OCI-LY7 (cell line): ENCODE data around the gene CASP2. TPM values are rescaled to one million over a fixed set of nuclear protein-coding genes. Genes with fewer than 3 reads are reported as not detected.

Experiments
- BruUV-seq: library from RNA; stranded (reverse); fragments of 400-500 nt; replicated peaks from 2 replicates; lab custom pipeline; 2021; lab: Mats Ljungman, UMichigan
- CTCF ChIA-PET: fragments of 300-600 bp; sonication (Branson Sonifier 250); formaldehyde crosslinking; loops from one replicate; lab custom pipeline; 2022; ENCODE audit warnings: antibody characterized with exemption; ENCODE audit not compliant: unreplicated experiment; lab: Charles Lee
- POLR2A ChIA-PET: fragments of 300-600 bp; sonication (Branson Sonifier 250); formaldehyde crosslinking; loops from one replicate; lab custom pipeline; 2022; ENCODE audit warnings: antibody characterized with exemption; lab: Charles Lee
- DNase-seq: peaks from one replicate; pipeline ENCODE4 v3.0.0-alpha.2; 2015; ENCODE audit warnings: low spot score
- H2AFZ ChIP-seq: fragments of 200-600 bp; sonication (generic), shearing (Covaris generic); 2 replicates; pipeline ENCODE4 v1.6.1; 2014; ENCODE audit warnings: mild to moderate bottlenecking, antibody characterized with exemption, low read length, moderate library complexity
- H3K27ac ChIP-seq: fragments of 200-600 bp; sonication (generic); 2 replicates; pipeline ENCODE4 v1.5.1; 2014; ENCODE audit warnings: mixed run types, low read depth, mild to moderate bottlenecking, moderate library complexity, low read length, inconsistent platforms; ENCODE audit not compliant: poor library complexity, severe bottlenecking
- H3K36me3 ChIP-seq: fragments of 200-600 bp; sonication (generic); 2 replicates; pipeline ENCODE4 v1.6.1; 2014; ENCODE audit warnings: mild to moderate bottlenecking, antibody characterized with exemption, low read length, moderate library complexity, mixed read lengths; ENCODE audit not compliant: insufficient read depth
- H3K4me1 ChIP-seq: fragments of 200-600 bp; sonication (generic); 2 replicates; pipeline ENCODE4 v1.5.1; 2014; ENCODE audit warnings: mild to moderate bottlenecking, low read length; ENCODE audit not compliant: insufficient read depth, poor library complexity, severe bottlenecking
- H3K4me2 ChIP-seq: fragments of 200-600 bp; sonication (generic); 2 replicates; pipeline ENCODE4 v1.6.1; 2014; ENCODE audit warnings: mild to moderate bottlenecking, low read length
- H3K4me3 ChIP-seq: fragments of 200-600 bp; sonication (generic); 2 replicates; pipeline ENCODE4 v1.5.1; 2014; ENCODE audit warnings: mild to moderate bottlenecking, low read depth, low read length; ENCODE audit not compliant: poor library complexity, severe bottlenecking
- H3K79me2 ChIP-seq: fragments of 200-600 bp; sonication (generic); 2 replicates; pipeline ENCODE4 v1.6.1; 2016; ENCODE audit warnings: low read depth, mild to moderate bottlenecking, low read length, moderate library complexity, mixed read lengths; ENCODE audit not compliant: insufficient read depth
- H3K9me2 ChIP-seq: fragments of 200-600 bp; sonication (generic); 2 replicates; pipeline ENCODE4 v1.6.1; 2016; ENCODE audit warnings: mild to moderate bottlenecking, low read length, mixed read lengths; ENCODE audit not compliant: insufficient read depth
- H3K9me3 ChIP-seq: fragments of 200-600 bp; sonication (generic); 2 replicates; pipeline ENCODE4 v1.6.1; 2014; ENCODE audit warnings: mild to moderate bottlenecking, mixed run types, low read length, mixed read lengths
- H4K20me1 ChIP-seq: fragments of 200-600 bp; sonication (generic); 2 replicates; pipeline ENCODE4 v1.6.1; 2014; ENCODE audit warnings: mild to moderate bottlenecking, antibody characterized with exemption, low read length, moderate library complexity, mixed read lengths; ENCODE audit not compliant: insufficient read depth
- EZH2phosphoT487 ChIP-seq: fragments of 200-600 bp; sonication (generic); IDR thresholded peaks from 2 replicates; pipeline ENCODE4 v1.6.1; 2018; ENCODE audit warnings: low read depth, borderline replicate concordance, mild to moderate bottlenecking, mixed run types, antibody characterized with exemption, low read length, moderate library complexity, mixed read lengths
- intact Hi-C: fragments of 100-400 bp; cut with micrococcal nuclease; formaldehyde crosslinking; loops from one replicate; pipeline ENCODE4 v1.10.0; 2022; ENCODE audit not compliant: unreplicated experiment
- total RNA-seq, 2 experiments: library from RNA; depleted of rRNA in 1 of 2; stranded (reverse); fragments of >200 nt in 1 of 2; shearing (Covaris generic) in 1 of 2; gene quantifications; 2 replicates each; pipeline ENCODE4 v1.2.3, GENCODE V29; 2014 to 2022
- TF ChIP-seq, protein P1 (sequence below): fragments of 200-600 bp; sonication (generic); conservative IDR thresholded peaks from 2 replicates; pipeline ENCODE4 v1.5.1; 2014; ENCODE audit warnings: mild to moderate bottlenecking, antibody characterized with exemption, low read length, moderate library complexity, mixed read lengths

CASP2 gene
- total RNA-seq, 2 experiments from 2014 or later: 27.2 to 61.6 TPM

DNA sequence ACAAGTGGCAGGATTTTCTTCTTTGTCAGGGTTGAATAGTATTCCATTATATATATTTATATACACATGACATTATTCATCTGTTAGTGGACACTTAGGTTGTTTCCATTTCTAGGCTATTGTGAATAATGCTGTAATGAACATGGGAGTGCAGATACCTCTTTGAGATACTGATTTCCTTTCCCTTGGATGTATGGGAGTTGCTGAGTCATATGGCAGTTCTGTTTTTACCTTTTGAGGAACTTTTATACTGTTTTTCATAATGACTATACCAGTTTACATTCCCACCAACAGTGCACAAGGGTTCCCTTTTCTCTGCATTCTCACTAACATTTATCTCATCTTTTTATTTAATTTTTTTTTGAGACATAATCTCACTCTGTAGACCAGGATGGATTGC is 26.0 kb downstream of the CASP2 start:
- ChIA-PET CTCF (no interaction called here), POLR2A (interaction anchor here (0.9 kb wide), 1 partner anchor 16 kb away, joined by 3 read pairs; no protein-coding TSS in a partner anchor)
- no TSS peak for BruUV-seq
- Histone ChIP-seq H3K79me2 (no peaks in the 10 kb centered on the region), H2AFZ (no peak overlapping the region), H3K4me1 (no peaks in the 10 kb centered on the region), H3K36me3 (peaks cover 10% of the 10 kb centered on the region), H3K4me3 (no peak overlapping the region), H3K9me3 (no peaks in the 10 kb centered on the region), H3K4me2 (no peak overlapping the region), H3K27ac (no peak overlapping the region), H4K20me1 (no peaks in the 10 kb centered on the region), H3K9me2 (no peaks in the 10 kb centered on the region)
- TF ChIP-seq, protein P1, sequence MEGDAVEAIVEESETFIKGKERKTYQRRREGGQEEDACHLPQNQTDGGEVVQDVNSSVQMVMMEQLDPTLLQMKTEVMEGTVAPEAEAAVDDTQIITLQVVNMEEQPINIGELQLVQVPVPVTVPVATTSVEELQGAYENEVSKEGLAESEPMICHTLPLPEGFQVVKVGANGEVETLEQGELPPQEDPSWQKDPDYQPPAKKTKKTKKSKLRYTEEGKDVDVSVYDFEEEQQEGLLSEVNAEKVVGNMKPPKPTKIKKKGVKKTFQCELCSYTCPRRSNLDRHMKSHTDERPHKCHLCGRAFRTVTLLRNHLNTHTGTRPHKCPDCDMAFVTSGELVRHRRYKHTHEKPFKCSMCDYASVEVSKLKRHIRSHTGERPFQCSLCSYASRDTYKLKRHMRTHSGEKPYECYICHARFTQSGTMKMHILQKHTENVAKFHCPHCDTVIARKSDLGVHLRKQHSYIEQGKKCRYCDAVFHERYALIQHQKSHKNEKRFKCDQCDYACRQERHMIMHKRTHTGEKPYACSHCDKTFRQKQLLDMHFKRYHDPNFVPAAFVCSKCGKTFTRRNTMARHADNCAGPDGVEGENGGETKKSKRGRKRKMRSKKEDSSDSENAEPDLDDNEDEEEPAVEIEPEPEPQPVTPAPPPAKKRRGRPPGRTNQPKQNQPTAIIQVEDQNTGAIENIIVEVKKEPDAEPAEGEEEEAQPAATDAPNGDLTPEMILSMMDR: no peak
- no peak for TF ChIP-seq EZH2phosphoT487
- DNase-seq: no peak
- intact Hi-C loops: no loop called here

DNA sequence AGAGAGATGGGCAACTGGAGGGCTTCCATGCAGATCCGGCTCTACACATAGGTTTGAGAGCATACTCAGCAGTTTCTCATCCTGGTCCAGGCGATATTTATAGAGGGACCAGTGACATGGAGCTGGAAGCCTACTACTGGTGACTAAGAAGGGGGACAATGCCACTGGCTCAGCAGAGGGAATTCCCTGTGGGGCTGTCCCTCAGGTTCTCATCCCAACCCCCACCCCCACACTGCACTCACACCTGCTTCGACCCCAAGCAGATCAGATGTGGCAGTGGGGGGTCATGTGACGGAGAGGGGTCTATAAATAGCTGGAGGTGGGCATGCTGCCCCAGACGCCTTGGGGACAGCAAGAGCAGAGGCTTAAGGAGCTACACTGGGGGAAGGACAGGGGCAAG is 27.6 kb downstream of the CASP2 start, which contains the start of gene CLCN1:
CLCN1 (plus strand) TSS at position 336 of the 400 bp plus-strand sequence. CDS start 102 bp downstream, outside the sequence.
- intact Hi-C loops: no loop called here
- H3K36me3 ChIP-seq: no peaks in the 10 kb centered on the region
- POLR2A ChIA-PET: no interaction called here
- H3K4me2 ChIP-seq: no peak within 1 kb of the TSS
- no peak within 1 kb of the TSS for H3K27ac ChIP-seq
- no peak for TF ChIP-seq EZH2phosphoT487
- TF ChIP-seq, protein P1: no peak
- no TSS peak for BruUV-seq
- no peak within 1 kb of the TSS for H3K4me3 ChIP-seq
- no peaks in the 10 kb centered on the region for H3K9me2 ChIP-seq
- no peak within 1 kb of the TSS for H2AFZ ChIP-seq
- no peaks in the 10 kb centered on the region for H3K79me2 ChIP-seq
- H3K9me3 ChIP-seq: no peaks in the 10 kb centered on the region
- DNase-seq: no peak
- H3K4me1 ChIP-seq: no peaks in the 10 kb centered on the region
- CTCF ChIA-PET: no interaction called here
- H4K20me1 ChIP-seq: no peaks in the 10 kb centered on the region

DNA sequence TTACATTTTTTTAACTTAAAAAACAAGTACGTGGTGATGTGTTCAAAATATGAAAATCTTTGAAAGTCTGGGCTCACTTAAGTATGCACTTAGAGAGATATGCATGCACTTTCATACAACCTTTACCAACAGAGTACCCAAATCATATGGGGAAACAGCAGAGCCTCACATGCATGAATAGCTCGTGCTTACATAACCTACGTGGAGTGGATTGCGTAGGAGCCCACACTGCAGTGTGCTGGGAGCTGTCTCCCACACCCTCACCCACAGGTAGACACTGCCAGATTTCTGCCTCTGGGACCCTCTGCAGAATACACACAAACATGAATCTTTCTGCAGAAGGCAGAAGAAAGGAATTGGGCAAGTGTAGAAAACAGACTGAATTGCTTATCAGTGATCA is 28.3 kb downstream of the CASP2 start:
- H3K36me3 ChIP-seq: no peaks in the 10 kb centered on the region
- no peak overlapping the region for H3K27ac ChIP-seq
- no peaks in the 10 kb centered on the region for H3K9me3 ChIP-seq
- intact Hi-C loops: no loop called here
- H3K4me2 ChIP-seq: no peak overlapping the region
- H4K20me1 ChIP-seq: no peaks in the 10 kb centered on the region
- no peak for DNase-seq
- BruUV-seq: no TSS peak
- no peaks in the 10 kb centered on the region for H3K9me2 ChIP-seq
- CTCF ChIA-PET: no interaction called here
- no peak for TF ChIP-seq EZH2phosphoT487
- TF ChIP-seq, protein P1: no peak
- H3K4me3 ChIP-seq: no peak overlapping the region
- no peaks in the 10 kb centered on the region for H3K79me2 ChIP-seq
- H2AFZ ChIP-seq: no peak overlapping the region
- POLR2A ChIA-PET: interaction anchor here (0.6 to 1.0 kb wide), 2 partner anchors 13 to 73 kb away, joined by 3 to 8 read pairs; no protein-coding TSS in a partner anchor
- H3K4me1 ChIP-seq: no peaks in the 10 kb centered on the region
